ENCODE measurements around the gene KRABD2. TPM values are rescaled to one million over a fixed set of nuclear protein-coding genes. Genes with fewer than 3 reads are reported as not detected.

KRABD2 gene

GRCh38 chr17:8332128-8332527 is 44.4 kb downstream of the KRABD2 start:
- H3K36me3 ChIP-seq = no peaks in the 10 kb centered on the region
- no peak for DNase-seq
- no peaks in the 10 kb centered on the region for H3K27me3 ChIP-seq
- no peaks in the 10 kb centered on the region for H3K4me1 ChIP-seq
- TF ChIP-seq POLR2A (IDR thresholded peaks at IDR 0.05) = no peak
- no peak for TF ChIP-seq CTCF (IDR thresholded peaks at IDR 0.05)
- intact Hi-C loops (cut with DNase I; ENCODE audit: low total_unique reads) = no loop called here
- H3K9me3 ChIP-seq = no peaks in the 10 kb centered on the region
- no peak overlapping the region for H3K27ac ChIP-seq
- H3K4me3 ChIP-seq = no peak overlapping the region

GRCh38 chr17:8327303-8327649 is 49.2 kb downstream of the KRABD2 start:
- TF ChIP-seq CTCF (IDR thresholded peaks at IDR 0.05) = no peak
- TF ChIP-seq POLR2A (IDR thresholded peaks at IDR 0.05) = no peak
- no peaks in the 10 kb centered on the region for H3K27me3 ChIP-seq
- H3K4me3 ChIP-seq = peak overlapping the region; percentile 27 to 37
- H3K36me3 ChIP-seq = no peaks in the 10 kb centered on the region
- no peak for DNase-seq
- intact Hi-C loops (cut with DNase I; ENCODE audit: low total_unique reads) = no loop called here
- H3K27ac ChIP-seq = peak overlapping the region; percentile 32 to 59
- no peaks in the 10 kb centered on the region for H3K9me3 ChIP-seq
- H3K4me1 ChIP-seq = no peaks in the 10 kb centered on the region

Small RNA genes within 50 kb of the gene (small RNA-seq; reads per million reads assigned to genes)
- not detected for gene RF00265

Other genes with a start within 250 kb of the KRABD2 start
- gene PER1, start 224.3 kb downstream of the KRABD2 start, total RNA-seq = 100 to 1,000 TPM in 3 of 4 donors, 10 to 100 TPM in 1; 20.0 to 396 (median 163) TPM
- 100 to 1,000 TPM in 1 of 4 donors, 10 to 100 TPM in 2, 1 to 10 TPM in 1; 6.7 to 150 (median 14.1) TPM for gene VAMP2, start 213.8 kb downstream of the KRABD2 start, total RNA-seq
- gene TMEM107, start 200.3 kb downstream of the KRABD2 start, total RNA-seq = 10 to 100 TPM in 3 of 4 donors, under 1 TPM in 1; 0.77 to 42.6 (median 25.1) TPM
- 1 to 10 TPM in 3 of 4 donors, under 1 TPM in 1; under 0.01 to 9.0 (median 6.1) TPM for gene BORCS6, start 186.5 kb downstream of the KRABD2 start, total RNA-seq
- 10 to 100 TPM in 1 of 4 donors, not detected in 3; 12.8 TPM for gene AURKB, start 166.1 kb downstream of the KRABD2 start, total RNA-seq
- gene CTC1, start 128.6 kb downstream of the KRABD2 start, total RNA-seq = 10 to 100 TPM in 3 of 4 donors, 1 to 10 TPM in 1; 8.2 to 83.0 (median 20.0) TPM
- gene PFAS, start 127.4 kb downstream of the KRABD2 start, total RNA-seq = 10 to 100 TPM; 13.6 to 54.0 (median 40.0) TPM
- 10 to 100 TPM in 2 of 4 donors, 1 to 10 TPM in 2; 5.1 to 39.6 (median 16.4) TPM for gene RANGRF, start 88.0 kb downstream of the KRABD2 start, total RNA-seq
- 1 to 10 TPM in 2 of 4 donors, under 1 TPM in 2; 0.29 to 3.4 (median 0.95) TPM for gene SLC25A35, start 81.3 kb downstream of the KRABD2 start, total RNA-seq
- 10 to 100 TPM in 1 of 4 donors, 1 to 10 TPM in 3; 1.0 to 35.5 (median 4.8) TPM for gene ARHGEF15, start 66.5 kb downstream of the KRABD2 start, total RNA-seq
- not detected for gene ODF4, start 36.9 kb downstream of the KRABD2 start, total RNA-seq
- gene RPL26, start 6.5 kb upstream of the KRABD2 start, total RNA-seq = over 10,000 TPM in 1 of 4 donors, 1,000 to 10,000 TPM in 3; 2,192 to 15,169 (median 5,752) TPM
- not detected for gene RNF222, start 21.1 kb upstream of the KRABD2 start, total RNA-seq
- gene NDEL1, start 59.2 kb upstream of the KRABD2 start, total RNA-seq = 100 to 1,000 TPM in 1 of 4 donors, 10 to 100 TPM in 3; 19.5 to 114 (median 63.8) TPM

Data from uterus (tissue), 4 donors.